Measurements from ENCODE around the gene ZNF185.

DNA sequence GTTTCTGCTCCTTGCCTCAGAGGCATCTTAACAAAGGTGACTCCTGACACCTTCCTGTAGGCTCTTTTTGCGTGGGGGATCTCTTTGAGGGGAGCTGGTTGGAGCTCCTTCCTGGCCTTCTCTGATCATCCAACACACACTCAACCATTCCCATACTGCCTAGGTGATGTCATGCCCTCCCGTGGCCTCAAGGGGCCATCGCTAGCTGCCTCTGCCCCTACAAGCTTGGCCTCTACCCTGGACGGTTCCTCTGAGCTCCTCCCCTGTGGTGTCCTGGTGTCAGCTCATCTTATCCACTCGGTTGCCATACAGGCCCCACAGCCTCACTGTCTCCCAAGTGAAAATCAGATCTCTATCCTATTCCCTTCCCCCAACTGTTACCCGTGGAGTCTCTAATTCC is 13.7 kb upstream of the ZNF185 start:
- TF ChIP-seq CTCF (IDR thresholded peaks at IDR 0.05): no peak
- no peak for TF ChIP-seq POLR2A (IDR thresholded peaks at IDR 0.05)
